IPS-15b (cell line): ENCODE measurements around the gene KLHL22.
"Not testable (repeated sequence)": the region's sequence is repeated elsewhere in the genome, so short reads cannot be mapped to it uniquely, and the experiment has no call there.

ENCODE experiments used
- H3K27me3 ChIP-seq: one replicate; pipeline ENCODE4 v1.6.1; 2013; ENCODE audit warnings: low read length; ENCODE audit not compliant: control insufficient read depth, insufficient read depth
- H3K36me3 ChIP-seq: one replicate; pipeline ENCODE4 v1.6.1; 2013; ENCODE audit warnings: low read length; ENCODE audit not compliant: control insufficient read depth, insufficient read depth
- H3K4me1 ChIP-seq: one replicate; pipeline ENCODE4 v1.6.1; 2013; ENCODE audit warnings: mild to moderate bottlenecking, low read length; ENCODE audit not compliant: control insufficient read depth, insufficient read depth
- H3K4me3 ChIP-seq: one replicate; pipeline ENCODE4 v1.5.1; 2013; ENCODE audit warnings: low read depth, low read length
- H3K9ac ChIP-seq: one replicate; pipeline ENCODE4 v1.6.1; 2013; ENCODE audit warnings: low read depth, mild to moderate bottlenecking, low read length
- H3K9me3 ChIP-seq: one replicate; pipeline ENCODE4 v1.6.1; 2013; ENCODE audit warnings: mild to moderate bottlenecking, low read length; ENCODE audit not compliant: control insufficient read depth, insufficient read depth

KLHL22 gene

DNA sequence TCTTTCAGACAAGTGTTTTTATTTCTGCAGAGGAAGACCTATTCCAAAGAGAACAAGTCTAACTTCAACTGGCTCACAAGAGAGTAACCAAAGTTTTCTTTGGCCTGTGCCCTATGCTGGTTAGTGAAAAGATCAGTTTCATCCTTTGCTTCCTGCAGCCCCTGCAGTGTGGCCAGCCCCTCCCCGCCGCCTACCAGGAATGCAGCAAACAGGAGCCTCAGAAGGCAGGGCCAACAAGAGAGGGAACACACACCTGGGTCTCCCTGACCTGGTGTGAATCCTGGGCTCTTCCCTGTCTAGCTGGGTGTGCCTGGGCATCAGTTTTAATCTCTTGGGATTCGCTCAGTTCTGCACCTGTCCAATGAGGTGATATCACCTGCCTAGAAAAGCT, 36.4 kb downstream of the KLHL22 start:
- Histone ChIP-seq H3K4me1 (peaks cover 3% of the 10 kb centered on the region), H3K36me3 (peaks cover 3% of the 10 kb centered on the region), H3K27me3 (no peaks in the 10 kb centered on the region), H3K9ac (no peak overlapping the region), H3K4me3 (no peak overlapping the region), H3K9me3 (no peaks in the 10 kb centered on the region)

DNA sequence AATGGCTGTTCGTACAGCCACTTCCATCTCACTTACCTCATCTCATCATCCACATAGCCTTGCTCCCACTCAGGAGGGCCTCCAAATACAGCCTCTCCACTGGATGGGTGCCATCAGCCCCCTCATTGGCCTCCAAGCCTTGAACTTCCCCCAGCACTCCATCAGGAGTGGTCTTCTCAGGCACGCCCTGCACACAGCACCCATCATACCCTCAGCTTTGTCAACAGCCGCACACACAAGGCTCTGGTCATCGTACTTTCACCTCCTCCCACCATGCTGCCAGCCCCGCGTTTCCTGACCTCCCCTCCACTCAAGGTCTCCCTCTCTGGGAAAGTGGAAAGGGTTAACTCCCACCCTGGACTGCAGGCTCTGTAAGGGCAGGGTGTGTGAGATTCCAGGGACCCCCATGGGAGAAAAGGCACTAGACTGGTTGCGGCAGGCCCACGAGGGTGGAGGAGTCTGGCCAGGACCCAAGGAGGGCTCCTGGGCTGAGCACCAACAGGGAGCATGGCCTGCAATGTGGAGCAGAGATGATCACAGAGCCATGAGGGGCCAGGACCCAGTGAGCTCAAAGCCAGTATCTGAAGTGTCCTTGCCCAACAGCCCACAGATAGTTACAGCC, 37.0 kb downstream of the KLHL22 start:
- H3K9me3 ChIP-seq, result no peaks in the 10 kb centered on the region
- no peak overlapping the region for H3K4me3 ChIP-seq
- H3K4me1 ChIP-seq, result peaks cover 3% of the 10 kb centered on the region
- peaks cover 3% of the 10 kb centered on the region for H3K36me3 ChIP-seq
- H3K9ac ChIP-seq, result no peak overlapping the region
- H3K27me3 ChIP-seq, result no peaks in the 10 kb centered on the region

DNA sequence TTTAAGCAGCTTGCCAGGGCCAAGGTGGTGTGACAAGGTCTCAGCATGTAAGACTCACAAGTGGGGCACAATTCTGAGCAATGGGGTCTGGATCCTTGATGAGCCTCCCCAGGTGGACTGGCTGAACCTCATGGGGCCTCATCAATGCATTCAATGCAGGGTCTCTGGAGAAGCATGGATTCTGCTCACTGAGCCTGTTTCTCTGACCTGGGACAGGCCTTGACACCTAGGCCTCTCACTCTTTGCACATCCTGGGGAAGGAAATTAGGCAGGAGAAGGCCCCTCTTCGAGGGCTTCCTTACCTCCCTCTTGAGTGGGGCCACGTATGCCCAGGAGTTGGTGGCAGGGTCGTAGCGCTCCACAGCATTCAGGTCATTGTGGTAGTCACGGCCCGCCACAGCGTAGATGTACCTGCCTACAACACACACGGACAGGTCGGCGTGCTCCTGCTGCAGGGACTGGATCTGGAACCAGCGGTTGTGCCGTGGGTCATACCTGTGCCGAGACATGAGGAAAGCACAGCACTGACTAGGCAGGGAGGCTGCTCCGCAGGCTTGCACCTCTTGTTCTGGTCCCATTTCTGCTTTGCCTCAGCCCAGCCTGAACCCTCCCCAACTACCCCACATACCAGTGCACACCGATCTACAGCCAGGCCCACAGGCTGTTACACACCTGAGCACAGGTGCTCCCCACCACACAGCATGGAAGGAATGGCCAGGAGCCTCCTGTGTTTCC, 37.9 kb downstream of the KLHL22 start:
- no peak overlapping the region for H3K4me3 ChIP-seq
- H3K9me3 ChIP-seq, result no peaks in the 10 kb centered on the region
- peaks cover 3% of the 10 kb centered on the region for H3K4me1 ChIP-seq
- H3K9ac ChIP-seq, result no peak overlapping the region
- no peaks in the 10 kb centered on the region for H3K27me3 ChIP-seq
- peaks cover 3% of the 10 kb centered on the region for H3K36me3 ChIP-seq

DNA sequence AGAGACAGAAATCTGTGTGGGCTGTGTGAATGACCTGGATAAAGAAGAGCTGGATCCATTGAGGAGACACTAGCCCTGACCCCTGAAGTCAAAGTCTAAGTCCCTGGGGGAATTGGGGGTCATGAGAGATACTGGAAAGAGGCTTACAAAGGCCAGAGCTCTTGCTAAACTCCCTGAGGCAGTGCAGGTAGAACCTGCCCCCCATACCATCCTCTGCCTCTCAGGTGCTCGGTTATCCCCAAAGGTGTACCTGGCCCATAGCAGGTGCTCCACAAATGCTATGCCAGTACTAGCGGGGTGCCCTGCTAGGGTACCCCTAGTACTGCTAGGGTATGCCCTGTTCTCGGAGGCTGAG, 38.9 kb downstream of the KLHL22 start:
- Histone ChIP-seq H3K4me3 (no peak overlapping the region), H3K4me1 (peaks cover 3% of the 10 kb centered on the region), H3K9ac (peak overlapping the region; percentile 28), H3K9me3 (no peaks in the 10 kb centered on the region), H3K27me3 (no peaks in the 10 kb centered on the region), H3K36me3 (peaks cover 3% of the 10 kb centered on the region)

DNA sequence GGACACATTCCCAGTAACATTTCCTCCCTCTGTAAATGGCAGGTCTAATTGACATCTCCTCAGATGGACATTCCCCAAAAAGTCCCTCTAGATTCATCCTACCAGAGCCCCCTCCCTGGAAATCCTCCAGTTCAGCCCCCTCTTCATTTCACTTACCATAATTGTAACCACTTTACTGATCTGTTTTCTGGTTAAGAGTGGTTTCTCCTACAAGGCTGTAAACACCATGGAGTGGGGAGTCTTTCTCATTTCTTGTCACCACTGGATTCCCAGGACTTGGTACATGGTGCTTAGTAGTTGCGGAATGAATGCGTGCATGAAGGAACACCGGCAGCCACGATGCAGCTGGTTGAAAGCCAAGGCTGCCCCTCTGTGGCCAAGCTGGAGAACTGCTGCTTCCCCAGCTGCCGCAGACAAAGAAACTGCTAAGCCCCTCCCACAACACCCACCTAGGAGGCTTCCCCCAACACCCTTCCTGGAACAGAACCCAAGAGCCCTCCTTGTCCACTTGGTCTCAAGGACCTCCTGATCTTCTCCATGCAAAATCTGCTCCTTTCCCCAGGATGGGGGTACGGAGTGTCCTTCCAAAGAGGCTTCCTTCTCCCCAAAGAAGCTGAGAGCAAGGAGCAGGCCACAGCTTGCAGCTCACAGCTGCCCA, 39.4 kb downstream of the KLHL22 start:
- no peaks in the 10 kb centered on the region for H3K9me3 ChIP-seq
- H3K27me3 ChIP-seq, result no peaks in the 10 kb centered on the region
- peaks cover 3% of the 10 kb centered on the region for H3K36me3 ChIP-seq
- H3K4me1 ChIP-seq, result peaks cover 3% of the 10 kb centered on the region
- H3K9ac ChIP-seq, result peak overlapping the region; percentile 28
- no peak overlapping the region for H3K4me3 ChIP-seq

DNA sequence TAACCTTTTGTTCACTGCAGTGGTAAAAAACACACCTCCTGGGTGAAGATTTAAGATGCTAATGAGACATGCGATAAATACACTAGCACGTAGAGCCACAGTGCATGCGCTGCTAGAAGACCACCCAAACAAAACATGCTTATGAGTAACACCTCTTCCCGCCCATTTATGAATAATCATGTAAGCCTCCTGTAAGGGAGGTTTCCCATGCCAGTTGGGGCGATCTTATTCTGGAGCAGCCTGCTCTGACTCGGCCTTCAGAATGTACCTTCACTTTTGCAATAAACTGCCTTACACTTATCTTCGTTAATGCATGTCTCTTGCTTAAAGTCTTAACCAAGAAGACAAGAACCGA, 39.9 kb downstream of the KLHL22 start:
- Histone ChIP-seq H3K4me1 (peaks cover 3% of the 10 kb centered on the region), H3K9ac (no peak overlapping the region), H3K27me3 (no peaks in the 10 kb centered on the region), H3K36me3 (peaks cover 3% of the 10 kb centered on the region), H3K4me3 (no peak overlapping the region), H3K9me3 (no peaks in the 10 kb centered on the region)

DNA sequence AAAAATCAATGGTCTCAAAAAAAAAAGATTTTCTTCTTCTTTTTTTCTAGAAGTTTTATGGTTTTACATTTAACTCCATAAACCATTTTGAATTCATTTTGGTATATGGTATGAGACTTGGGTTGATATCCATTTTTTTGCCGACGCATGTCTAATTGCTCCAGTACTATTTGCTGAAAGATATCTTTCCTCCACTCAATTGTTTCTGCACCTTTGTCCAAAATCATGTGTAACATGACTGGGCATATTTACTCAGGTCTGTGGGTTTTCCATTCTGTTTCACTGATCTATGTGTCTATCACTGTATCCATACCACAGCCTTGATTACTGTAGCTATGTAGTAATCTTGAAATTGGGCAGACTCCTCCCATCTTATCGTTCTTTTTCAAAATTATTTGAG, 42.4 kb downstream of the KLHL22 start:
- peaks cover 3% of the 10 kb centered on the region for H3K36me3 ChIP-seq
- H3K4me1 ChIP-seq, result peaks cover 3% of the 10 kb centered on the region
- no peak overlapping the region for H3K9ac ChIP-seq
- no peaks in the 10 kb centered on the region for H3K27me3 ChIP-seq
- H3K4me3 ChIP-seq, result no peak overlapping the region
- no peaks in the 10 kb centered on the region for H3K9me3 ChIP-seq

DNA sequence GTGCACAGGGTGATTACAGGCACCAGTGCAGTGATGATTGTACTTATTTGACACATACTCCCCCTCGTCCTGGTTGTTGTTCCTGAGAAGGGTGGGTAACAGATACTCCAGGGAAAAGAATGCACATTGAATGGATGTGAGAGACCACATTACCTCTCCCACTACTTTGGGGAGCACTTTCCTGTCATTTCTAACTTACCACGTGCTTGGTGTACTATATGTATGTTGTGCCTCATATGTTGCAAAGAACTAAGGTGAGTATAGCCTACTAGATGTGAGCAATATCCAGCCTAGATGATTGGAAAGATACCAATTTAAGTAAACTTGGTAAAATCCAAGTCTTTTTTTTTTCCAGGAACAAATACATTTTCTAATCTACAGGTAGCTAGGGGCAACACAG, 43.7 kb downstream of the KLHL22 start:
- Histone ChIP-seq H3K4me1 (peaks cover 3% of the 10 kb centered on the region), H3K9ac (no peak overlapping the region), H3K4me3 (no peak overlapping the region), H3K36me3 (no peaks in the 10 kb centered on the region), H3K9me3 (no peaks in the 10 kb centered on the region), H3K27me3 (no peaks in the 10 kb centered on the region)

DNA sequence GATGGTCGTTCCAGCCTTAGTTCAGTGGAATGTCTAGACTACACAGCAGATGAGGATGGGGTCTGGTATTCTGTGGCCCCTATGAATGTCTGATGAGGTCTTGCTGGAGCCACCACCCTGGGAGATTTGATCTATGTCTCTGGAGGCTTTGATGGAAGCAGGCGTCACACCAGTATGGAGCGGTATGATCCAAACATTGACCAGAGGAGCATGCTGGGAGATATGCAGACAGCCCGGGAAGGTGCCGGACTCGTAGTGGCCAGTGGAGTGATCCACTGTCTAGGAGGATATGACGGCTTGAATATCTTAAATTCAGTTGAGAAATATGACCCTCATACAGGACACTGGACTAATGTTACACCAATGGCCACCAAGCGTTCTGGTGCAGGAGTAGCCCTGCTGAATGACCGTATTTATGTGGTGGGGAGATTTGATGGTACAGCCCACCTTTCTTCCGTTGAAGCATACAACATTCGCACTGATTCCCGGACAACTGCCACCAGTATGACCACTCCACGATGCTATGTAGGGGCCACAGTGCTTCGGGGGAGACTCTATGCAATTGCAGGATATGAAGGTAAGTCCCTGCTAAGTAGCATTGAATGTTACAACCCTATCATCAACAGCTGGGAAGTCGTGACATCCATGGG, 44.3 kb downstream of the KLHL22 start:
- H3K9ac ChIP-seq, H3K27me3 ChIP-seq, H3K9me3 ChIP-seq, H3K4me1 ChIP-seq, H3K4me3 ChIP-seq, H3K36me3 ChIP-seq: not testable (repeated sequence)

DNA sequence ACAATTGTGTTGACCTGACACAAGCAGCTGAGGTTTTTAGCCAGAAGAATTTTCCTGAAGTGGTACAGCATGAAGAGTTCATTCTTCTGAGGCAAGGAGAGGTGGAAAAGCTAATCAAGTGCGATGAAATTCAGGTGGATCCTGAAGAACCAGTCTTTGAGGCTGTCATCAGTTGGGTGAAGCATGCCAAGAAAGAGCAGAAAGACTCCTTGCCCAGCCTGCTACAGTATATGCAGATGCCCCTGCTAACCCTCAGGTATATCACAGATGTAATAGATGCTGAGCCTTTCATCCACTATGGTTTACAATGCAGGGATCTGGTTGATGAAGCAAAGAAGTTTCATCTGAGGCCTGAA, 45.1 kb downstream of the KLHL22 start:
- Histone ChIP-seq H3K27me3 (no peaks in the 10 kb centered on the region), H3K4me3 (no peak overlapping the region), H3K4me1 (no peaks in the 10 kb centered on the region), H3K9ac (no peak overlapping the region), H3K36me3 (no peaks in the 10 kb centered on the region), H3K9me3 (no peaks in the 10 kb centered on the region)

DNA sequence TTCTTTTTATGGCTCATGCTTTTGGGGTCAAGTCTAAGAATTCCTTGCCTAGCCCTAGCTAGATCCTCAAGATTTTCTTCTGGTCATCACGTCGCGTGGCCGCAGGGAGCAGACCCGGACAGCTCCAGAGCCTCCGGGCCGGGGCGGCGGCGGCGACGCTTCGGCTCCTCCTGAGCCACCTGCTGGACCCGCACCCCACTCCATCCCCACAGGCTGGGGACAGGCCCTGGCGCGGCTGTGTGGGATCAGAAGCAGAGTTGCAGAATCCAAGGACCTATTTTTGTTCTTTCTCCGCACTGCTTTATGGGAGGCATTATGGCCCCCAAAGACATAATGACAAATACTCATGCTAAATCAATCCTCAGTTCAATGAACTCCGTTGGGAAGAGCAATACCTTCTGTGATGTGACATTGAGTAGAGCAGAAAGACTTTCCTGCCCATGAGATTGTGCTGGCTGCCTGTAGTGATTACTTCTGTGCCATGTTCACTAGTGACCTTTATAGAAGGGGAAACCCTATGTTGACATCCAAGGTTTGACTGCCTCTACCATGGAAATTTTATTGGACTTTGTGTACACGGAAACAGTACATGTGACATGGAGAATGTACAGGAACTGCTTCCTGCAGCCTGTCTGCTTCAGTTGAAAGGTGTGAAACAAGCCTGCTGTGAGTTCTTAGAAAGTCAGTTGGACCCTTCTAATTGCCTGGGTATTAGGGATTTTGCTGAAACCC, 45.6 kb downstream of the KLHL22 start:
- Histone ChIP-seq H3K4me3 (no peak overlapping the region), H3K4me1 (no peaks in the 10 kb centered on the region), H3K27me3 (no peaks in the 10 kb centered on the region), H3K9me3 (no peaks in the 10 kb centered on the region), H3K9ac (no peak overlapping the region), H3K36me3 (no peaks in the 10 kb centered on the region)
